ENCODE results near the gene TERT.
"Not testable (repeated sequence)": the region's sequence is repeated elsewhere in the genome, so short reads cannot be mapped to it uniquely, and the experiment has no call there.

Gene TERT

DNA sequence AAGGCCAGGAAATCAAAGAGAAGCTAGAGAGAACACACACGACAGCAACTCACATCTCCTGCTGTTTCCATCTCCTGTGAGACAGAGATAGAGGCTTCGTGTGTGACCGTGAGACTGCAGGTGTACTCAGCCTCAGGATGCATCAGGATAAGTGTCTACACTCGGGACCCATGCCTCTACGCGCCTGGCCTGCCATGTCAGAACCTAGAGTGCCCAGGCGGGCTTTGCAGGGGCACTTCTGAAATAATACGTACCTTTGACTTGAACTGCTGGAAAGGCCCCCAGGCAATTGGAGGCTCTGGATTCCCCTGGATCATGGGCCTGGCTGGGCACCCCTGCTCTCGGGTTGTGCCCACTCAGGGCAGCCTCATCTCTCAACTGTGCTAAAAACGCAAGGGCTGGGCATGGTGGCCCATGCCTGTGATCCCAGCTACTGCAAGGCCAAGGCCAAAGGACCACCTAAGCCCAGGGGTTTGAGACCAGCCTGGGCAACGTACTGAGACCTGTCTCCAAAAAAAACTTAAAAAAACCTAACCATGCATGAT, 37.1 kb upstream of the TERT start:
- no peak for DNase-seq (ENCODE audit: low read depth in 3 of 3, low spot score in 1 of 3)

DNA sequence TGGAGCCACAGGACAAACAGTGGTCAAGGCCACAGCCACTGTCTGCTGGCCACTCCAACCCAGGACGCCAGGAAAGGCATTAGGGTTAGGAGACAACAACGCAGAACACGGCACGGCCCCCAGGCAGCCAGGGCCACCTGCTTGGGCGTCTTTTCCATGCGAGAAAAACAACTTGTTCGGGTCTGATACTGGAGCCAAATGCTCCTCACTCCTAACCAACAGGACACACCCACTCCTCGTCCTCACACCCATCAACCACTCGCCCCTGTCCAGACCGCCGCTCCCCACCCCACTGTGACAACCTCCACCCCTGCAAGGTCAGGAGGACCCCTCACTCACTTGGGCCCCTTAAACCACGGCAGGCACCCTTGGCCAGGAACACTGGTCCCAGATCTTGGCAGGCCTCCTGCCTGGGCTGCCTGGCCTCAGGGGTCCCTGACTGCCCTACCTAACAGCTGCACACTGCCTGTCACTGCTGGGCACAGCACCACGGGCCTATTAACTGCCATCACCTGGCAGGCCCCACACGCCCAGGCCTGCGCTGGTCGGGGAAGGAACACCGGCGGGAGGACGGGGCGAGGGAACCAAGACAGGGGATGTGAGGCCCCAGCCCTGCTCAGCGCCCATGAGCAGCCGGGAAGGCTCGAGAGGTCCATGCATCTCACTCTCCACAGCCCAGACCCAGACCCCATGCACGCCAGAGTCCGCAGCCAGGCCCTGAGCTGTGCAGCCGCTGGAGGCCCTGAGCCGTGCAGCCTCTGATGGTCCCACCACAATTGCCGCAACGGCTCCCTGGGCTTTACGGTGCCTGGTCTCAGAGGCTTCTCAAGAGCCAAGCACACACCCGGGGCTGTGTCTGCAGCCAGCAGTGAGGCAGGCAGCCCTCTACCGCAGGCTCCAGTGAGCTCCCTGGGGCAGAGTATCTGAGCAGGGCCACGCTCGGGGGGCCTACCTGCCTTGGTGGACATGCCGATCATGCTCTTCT, 36.3 kb upstream of the TERT start:
- DNase-seq (ENCODE audit: low read depth in 3 of 3, low spot score in 1 of 3) = no peak

- DNase-seq (ENCODE audit: low read depth in 3 of 3, low spot score in 1 of 3) = no peak
Observed at GRCh38 chr5:1330146-1330846, 35.4 kb upstream of the TERT start.

GRCh38 chr5:1329111-1329579, 34.3 kb upstream of the TERT start:
- no peak for DNase-seq (ENCODE audit: low read depth in 3 of 3, low spot score in 1 of 3)

DNA sequence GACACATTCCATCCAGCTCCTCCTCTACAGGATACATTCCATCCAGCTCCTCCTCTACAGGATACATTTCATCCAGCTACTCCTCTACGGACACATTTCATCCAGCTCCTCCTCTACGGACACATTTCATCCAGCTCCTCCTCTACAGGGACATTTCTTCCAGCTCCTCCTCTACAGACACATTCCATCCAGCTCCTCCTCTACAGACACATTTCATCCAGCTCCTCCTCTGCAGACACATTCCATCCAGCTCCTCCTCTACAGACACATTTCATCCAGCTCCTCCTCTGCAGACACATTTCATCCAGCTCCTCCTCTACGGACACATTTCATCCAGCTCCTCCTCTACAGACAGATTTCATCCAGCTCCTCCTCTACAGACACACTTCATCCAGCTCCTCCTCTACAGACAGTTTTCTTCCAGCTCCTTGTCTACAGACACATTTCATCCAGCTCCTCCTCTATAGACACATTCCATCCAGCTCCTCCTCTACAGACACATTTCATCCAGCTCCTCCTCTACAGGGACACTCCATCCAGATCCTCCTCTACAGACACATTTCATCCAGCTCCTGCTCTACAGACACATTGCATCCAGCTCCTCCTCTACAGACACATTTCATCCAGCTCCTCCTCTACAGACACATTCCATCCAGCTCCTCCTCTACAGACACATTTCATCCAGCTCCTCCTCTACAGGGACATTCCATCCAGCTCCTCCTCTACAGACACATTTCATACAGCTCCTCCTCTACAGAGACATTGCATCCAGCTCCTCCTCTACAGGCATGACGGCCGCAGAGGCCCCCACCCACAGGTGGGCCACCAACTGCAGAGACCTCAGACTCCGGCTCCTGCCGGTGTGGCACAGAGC, 33.6 kb upstream of the TERT start:
- DNase-seq (ENCODE audit: low read depth in 3 of 3, low spot score in 1 of 3) = not testable (repeated sequence)

DNA sequence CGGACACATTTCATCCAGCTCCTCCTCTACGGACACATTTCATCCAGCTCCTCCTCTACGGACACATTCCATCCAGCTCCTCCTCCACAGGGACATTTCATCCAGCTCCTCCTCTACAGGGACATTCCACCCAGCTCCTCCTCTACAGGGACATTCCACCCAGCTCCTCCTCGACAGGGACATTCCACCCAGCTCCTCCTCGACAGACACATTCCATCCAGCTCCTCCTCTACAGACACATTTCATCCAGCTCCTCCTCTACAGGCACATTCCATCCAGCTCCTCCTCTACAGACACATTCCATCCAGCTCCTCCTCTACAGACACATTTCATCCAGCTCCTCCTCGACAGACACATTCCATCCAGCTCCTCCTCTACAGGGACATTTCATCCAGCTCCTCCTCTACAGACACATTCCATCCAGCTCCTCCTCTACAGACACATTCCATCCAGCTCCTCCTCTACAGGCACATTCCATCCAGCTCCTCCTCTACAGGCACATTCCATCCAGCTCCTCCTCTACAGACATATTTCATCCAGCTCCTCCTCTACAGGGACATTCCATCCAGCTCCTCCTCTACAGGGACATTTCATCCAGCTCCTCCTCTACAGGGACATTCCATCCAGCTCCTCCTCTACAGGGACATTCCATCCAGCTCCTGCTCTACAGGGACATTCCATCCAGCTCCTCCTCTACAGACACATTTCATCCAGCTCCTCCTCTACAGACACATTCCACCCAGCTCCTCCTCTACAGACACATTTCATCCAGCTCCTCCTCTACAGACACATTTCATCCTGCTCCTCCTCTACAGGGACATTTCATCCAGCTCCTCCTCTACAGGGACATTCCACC, 32.3 kb upstream of the TERT start:
- not testable (repeated sequence) for DNase-seq (ENCODE audit: low read depth in 3 of 3, low spot score in 1 of 3)

GRCh38 chr5:1326532-1326875, 31.6 kb upstream of the TERT start:
- DNase-seq (ENCODE audit: low read depth in 3 of 3, low spot score in 1 of 3) = not testable (repeated sequence)

DNA sequence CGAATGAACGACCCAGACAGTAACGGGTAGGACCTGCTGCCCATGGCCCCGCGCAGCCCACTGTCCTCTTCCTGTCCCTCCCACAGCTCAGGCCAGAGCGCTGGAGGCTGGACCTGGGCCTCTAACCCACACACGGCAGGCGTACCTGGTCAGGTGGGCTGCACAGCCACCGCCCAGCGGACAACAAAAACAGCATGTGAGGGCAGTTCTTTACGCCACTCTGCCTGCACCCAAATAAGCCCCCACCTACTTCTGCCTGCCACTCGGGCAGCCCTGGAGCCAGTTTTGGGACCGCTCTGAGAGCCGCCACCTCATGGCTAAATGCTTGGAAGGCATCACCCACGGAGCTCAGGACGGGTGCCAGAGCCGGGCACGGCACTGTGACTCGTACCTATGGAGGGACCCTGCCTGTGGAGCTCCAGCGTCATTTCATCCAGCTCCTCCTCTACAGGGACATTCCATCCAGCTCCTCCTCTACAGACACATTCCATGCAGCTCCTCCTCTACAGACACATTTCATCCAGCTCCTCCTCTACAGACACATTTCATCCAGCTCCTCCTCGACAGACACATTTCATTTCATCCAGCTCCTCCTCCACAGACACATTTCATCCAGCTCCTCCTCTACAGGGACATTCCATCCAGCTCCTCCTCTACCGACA, 31.1 kb upstream of the TERT start:
- no peak for DNase-seq (ENCODE audit: low read depth in 3 of 3, low spot score in 1 of 3)

GRCh38 chr5:1325191-1325741, 30.4 kb upstream of the TERT start:
- DNase-seq (ENCODE audit: low read depth in 3 of 3, low spot score in 1 of 3) = no peak

DNA sequence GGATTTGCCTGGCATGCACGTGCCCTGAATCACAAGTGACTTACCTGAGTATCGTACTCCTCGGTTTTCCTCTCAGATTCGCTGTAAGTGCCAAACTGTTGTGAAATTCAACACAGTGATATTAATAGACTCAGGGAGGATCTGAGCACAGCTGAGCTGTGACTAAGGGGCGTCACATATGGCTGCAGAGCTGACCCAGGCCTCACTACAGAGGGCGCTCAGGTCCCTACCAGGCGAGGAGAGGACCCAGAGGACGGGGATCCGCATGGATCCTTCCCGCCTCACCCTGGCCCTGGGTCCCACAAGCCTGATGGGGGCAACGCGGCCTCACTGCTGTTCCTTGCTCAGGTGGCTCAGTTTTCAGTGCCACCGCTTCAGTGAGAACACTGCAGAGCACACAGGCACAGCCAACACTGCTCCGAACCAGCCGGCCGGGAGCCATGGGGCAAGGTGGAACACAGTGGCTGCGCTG, 29.9 kb upstream of the TERT start:
- no peak for DNase-seq (ENCODE audit: low read depth in 3 of 3, low spot score in 1 of 3)

- no peak for DNase-seq (ENCODE audit: low read depth in 3 of 3, low spot score in 1 of 3)
Observed at GRCh38 chr5:1324301-1324700, 29.4 kb upstream of the TERT start.

DNA sequence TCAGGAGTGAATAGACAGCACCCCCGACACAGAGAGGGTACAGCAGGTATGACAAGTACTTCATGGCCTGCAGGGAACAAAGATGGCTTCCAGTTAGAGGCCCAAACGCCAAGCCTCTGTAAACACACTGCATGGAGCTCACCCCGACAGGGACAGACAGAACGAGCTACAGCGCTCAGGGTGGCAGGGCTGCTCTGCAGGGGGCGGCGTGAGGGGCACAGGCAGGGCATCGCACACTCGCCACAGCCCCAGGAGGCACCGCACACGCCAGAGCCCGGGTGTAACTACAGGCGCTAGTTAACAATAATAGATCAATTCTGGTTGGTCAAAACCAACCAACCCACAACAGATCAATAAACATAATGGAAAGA, 28.9 kb upstream of the TERT start:
- DNase-seq (ENCODE audit: low read depth in 3 of 3, low spot score in 1 of 3) = no peak

GRCh38 chr5:1322955-1323802, 28.3 kb upstream of the TERT start:
- DNase-seq (ENCODE audit: low read depth in 3 of 3, low spot score in 1 of 3) = no peak

DNA sequence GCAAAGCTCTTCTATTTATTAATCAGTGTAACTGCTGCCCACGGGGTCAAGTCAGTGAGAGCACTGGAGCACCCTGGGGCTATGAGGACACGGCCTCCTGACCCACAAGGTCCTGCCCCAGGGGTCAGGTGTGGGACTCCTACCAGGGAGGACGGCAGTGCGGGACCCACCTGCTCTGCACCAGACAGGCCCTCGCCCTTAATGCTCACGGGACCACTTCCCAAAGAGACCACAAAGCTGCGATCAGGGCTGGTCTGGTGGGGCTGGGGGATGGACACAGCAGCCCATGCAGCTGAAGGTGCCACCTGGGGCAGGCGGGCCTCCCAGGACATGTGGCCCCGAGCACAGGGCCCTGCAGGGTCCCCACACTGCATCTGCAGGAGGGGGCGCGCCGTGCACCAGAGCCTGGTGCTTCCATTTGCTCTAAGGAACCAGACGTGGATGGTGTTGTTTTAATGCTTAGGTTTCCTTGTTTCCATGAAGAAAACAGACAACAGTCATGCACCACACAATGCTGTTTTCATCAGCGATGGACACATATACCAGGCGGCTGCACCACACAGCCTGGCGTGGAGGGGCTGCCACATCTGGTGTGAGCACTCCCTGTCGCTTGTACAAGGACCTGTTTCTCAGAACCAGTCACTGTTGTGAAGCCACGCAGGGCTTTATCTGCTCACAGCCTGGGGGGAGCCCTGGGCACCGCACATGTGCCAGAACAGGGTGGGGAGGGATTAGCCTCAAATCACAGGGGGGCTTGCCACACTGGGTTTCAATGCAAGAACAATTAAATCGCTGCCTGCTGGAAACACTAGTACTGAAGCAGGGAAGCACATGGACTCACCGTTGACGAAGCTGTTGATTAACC, 27.4 kb upstream of the TERT start:
- DNase-seq (ENCODE audit: low read depth in 3 of 3, low spot score in 1 of 3) = no peak

- DNase-seq (ENCODE audit: low read depth in 3 of 3, low spot score in 1 of 3) = no peak
Observed at GRCh38 chr5:1321576-1321975, 26.7 kb upstream of the TERT start.

- no peak for DNase-seq (ENCODE audit: low read depth in 3 of 3, low spot score in 1 of 3)
Observed at GRCh38 chr5:1320436-1321344, 25.8 kb upstream of the TERT start.
